ENCODE measurements around the gene NEDD4L. TPM values are rescaled to one million over a fixed set of nuclear protein-coding genes. Genes with fewer than 3 reads are reported as not detected.

NEDD4L gene
- polyA plus RNA-seq, 1 experiment = 14.1 TPM

GRCh38 chr18:58291131-58291530, 247.1 kb downstream of the NEDD4L start:
- DNase-seq (ENCODE audit: low read depth) = no peak
- no peak overlapping the region for H3K4me3 ChIP-seq (ENCODE audit: low read depth, low read length)
- ChIA-PET CTCF (interaction anchor here (0.6 to 1.0 kb wide), 2 partner anchors 10 kb away, joined by 3 to 4 read pairs; no protein-coding TSS in a partner anchor), POLR2A (no interaction called here)
- H3K36me3 ChIP-seq (ENCODE audit: control insufficient read depth, insufficient read depth, low read length) = no peaks in the 10 kb centered on the region
- no peaks in the 10 kb centered on the region for H3K27me3 ChIP-seq (ENCODE audit: control insufficient read depth, insufficient read depth, low read length)
- no peak for TF ChIP-seq CTCF (IDR thresholded peaks at IDR 0.05; ENCODE audit: insufficient read depth, low read depth, low read length)

- Histone ChIP-seq H3K4me3 (ENCODE audit: low read depth, low read length) (no peak overlapping the region), H3K27me3 (ENCODE audit: control insufficient read depth, insufficient read depth, low read length) (no peaks in the 10 kb centered on the region), H3K36me3 (ENCODE audit: control insufficient read depth, insufficient read depth, low read length) (no peaks in the 10 kb centered on the region)
- TF ChIP-seq CTCF (IDR thresholded peaks at IDR 0.05; ENCODE audit: insufficient read depth, low read depth, low read length) = no peak
- ChIA-PET POLR2A (no interaction called here), CTCF (no interaction called here)
- no peak for DNase-seq (ENCODE audit: low read depth)
Observed at GRCh38 chr18:58292638-58293037, 248.6 kb downstream of the NEDD4L start.

GRCh38 chr18:58297198-58297597, 253.2 kb downstream of the NEDD4L start:
- DNase-seq (ENCODE audit: low read depth) = peak; percentile 31

GRCh38 chr18:58298251-58299134, 254.5 kb downstream of the NEDD4L start:
- Histone ChIP-seq H3K36me3 (ENCODE audit: control insufficient read depth, insufficient read depth, low read length) (no peaks in the 10 kb centered on the region), H3K27me3 (ENCODE audit: control insufficient read depth, insufficient read depth, low read length) (no peaks in the 10 kb centered on the region), H3K4me3 (ENCODE audit: low read depth, low read length) (no peak overlapping the region)
- TF ChIP-seq CTCF (IDR thresholded peaks at IDR 0.05; ENCODE audit: insufficient read depth, low read depth, low read length) = no peak
- POLR2A ChIA-PET = no interaction called here
- DNase-seq (ENCODE audit: low read depth) = no peak
- CTCF ChIA-PET = no interaction called here

More at GRCh38 chr18:58297198-58297597, 253.2 kb downstream of the NEDD4L start:
- H3K4me3 ChIP-seq (ENCODE audit: low read depth, low read length) = no peak overlapping the region
- ChIA-PET CTCF (interaction anchor here (2.4 kb wide), 1 partner anchor 10 kb away, joined by 8 read pairs; no protein-coding TSS in a partner anchor), POLR2A (no interaction called here)
- no peaks in the 10 kb centered on the region for H3K36me3 ChIP-seq (ENCODE audit: control insufficient read depth, insufficient read depth, low read length)
- no peak for TF ChIP-seq CTCF (IDR thresholded peaks at IDR 0.05; ENCODE audit: insufficient read depth, low read depth, low read length)
- H3K27me3 ChIP-seq (ENCODE audit: control insufficient read depth, insufficient read depth, low read length) = no peaks in the 10 kb centered on the region

GRCh38 chr18:58299135-58299473, 255.1 kb downstream of the NEDD4L start:
- POLR2A ChIA-PET = no interaction called here
- TF ChIP-seq CTCF (IDR thresholded peaks at IDR 0.05; ENCODE audit: insufficient read depth, low read depth, low read length) = no peak

More at GRCh38 chr18:58299135-58299473, 255.1 kb downstream of the NEDD4L start:
- H3K36me3 ChIP-seq (ENCODE audit: control insufficient read depth, insufficient read depth, low read length) = no peaks in the 10 kb centered on the region
- no peak overlapping the region for H3K4me3 ChIP-seq (ENCODE audit: low read depth, low read length)
- CTCF ChIA-PET = no interaction called here
- no peaks in the 10 kb centered on the region for H3K27me3 ChIP-seq (ENCODE audit: control insufficient read depth, insufficient read depth, low read length)
- no peak for DNase-seq (ENCODE audit: low read depth)

All from BJ (cell line).